HG02642 (cell line): Measurements from ENCODE around the gene SERPINB5.

Source experiments
- ATAC-seq: cut with Tn5 transposase; IDR thresholded peaks from one replicate; pipeline ENCODE4 v1.9.1; 2021; ENCODE audit warnings: mild to moderate bottlenecking; ENCODE audit not compliant: unreplicated experiment, poor library complexity

The SERPINB5 gene

GRCh38 chr18:63467699-63468098 is 9.1 kb upstream of the SERPINB5 start:
- no peak for ATAC-seq

GRCh38 chr18:63468575-63468974 is 8.2 kb upstream of the SERPINB5 start:
- no peak for ATAC-seq

GRCh38 chr18:63470751-63471150 is 6.0 kb upstream of the SERPINB5 start:
- no peak for ATAC-seq

- no peak for ATAC-seq
Measured at GRCh38 chr18:63472380-63472779, 4.4 kb upstream of the SERPINB5 start.

DNA sequence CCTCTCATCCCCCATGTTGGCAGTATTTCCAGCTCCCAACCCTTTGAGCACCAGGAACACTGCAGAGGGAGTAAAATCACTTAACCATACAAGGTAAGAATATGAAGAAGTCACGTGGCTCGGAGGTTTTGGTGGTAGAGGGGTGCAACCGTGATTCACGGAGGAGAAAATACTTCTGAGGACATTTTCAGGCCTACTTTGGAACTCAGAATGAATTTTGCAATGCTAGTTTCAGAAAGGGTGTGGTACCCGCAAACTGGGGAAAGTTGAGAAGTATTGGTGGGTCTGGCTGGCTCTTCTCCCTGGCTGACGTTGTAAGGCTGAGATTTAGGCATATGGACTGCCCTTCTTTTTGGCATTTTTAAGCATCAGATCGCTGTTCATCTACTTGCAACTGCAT is 442 bp downstream of the SERPINB5 start:
- no peak for ATAC-seq

- ATAC-seq, result no peak
Measured at GRCh38 chr18:63477968-63478367, 1.2 kb downstream of the SERPINB5 start.

GRCh38 chr18:63479826-63480225 is 3.1 kb downstream of the SERPINB5 start:
- ATAC-seq, result no peak

DNA sequence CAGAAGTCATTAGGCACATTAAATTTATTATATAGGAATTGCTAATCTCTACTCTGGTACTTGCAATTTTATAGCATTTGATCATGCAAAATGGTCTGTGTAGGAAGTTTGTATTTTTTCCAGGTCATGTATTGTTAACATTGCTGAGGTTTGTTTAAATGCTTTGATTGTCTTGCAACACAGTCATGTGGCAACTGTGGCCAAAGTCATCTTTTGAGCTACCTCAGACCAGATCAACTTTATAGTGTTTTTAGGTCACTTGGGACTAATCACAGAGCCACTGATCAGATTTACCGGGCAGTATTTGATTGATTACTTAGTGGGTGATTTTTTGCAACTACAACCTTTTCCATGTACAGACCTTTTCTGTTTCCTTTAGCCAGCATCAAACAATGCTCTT is 3.7 kb downstream of the SERPINB5 start:
- ATAC-seq, result no peak

GRCh38 chr18:63480915-63481314 is 4.2 kb downstream of the SERPINB5 start:
- ATAC-seq, result no peak

DNA sequence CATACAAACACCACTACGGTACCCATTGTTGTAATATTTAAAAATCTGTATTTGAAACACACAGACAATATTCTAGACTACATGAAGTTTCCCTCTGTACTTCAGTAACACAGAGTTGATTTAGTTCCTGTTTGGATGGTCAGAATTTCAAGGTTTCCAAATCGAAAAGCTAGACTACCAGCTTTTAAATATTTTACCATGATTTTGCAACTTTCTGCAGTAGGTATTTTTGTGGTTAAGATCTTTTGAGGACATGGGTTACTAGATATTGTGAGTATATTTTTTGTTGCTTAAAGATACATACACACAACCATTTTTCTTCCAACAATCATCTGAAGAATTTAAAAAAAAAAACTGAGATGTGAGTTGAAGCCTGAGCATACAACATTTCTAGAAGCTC is 10.9 kb downstream of the SERPINB5 start:
- ATAC-seq, result no peak

GRCh38 chr18:63488160-63488559 is 11.4 kb downstream of the SERPINB5 start:
- no peak for ATAC-seq

DNA sequence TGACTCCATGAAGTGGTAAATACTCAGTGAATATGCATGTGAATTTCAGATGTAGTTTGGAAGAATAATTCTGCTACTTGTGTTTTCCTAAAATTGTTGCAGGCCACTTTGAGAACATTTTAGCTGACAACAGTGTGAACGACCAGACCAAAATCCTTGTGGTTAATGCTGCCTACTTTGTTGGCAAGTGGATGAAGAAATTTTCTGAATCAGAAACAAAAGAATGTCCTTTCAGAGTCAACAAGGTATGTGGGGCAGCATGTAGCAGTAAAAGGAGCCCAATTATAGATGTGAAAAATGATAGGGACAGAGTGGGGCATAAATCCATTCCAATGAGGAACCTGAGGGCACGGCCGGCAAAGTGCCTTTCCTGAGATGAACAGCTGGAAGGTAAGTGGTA is 16.1 kb downstream of the SERPINB5 start:
- no peak for ATAC-seq

GRCh38 chr18:63495675-63496074 is 18.9 kb downstream of the SERPINB5 start:
- no peak for ATAC-seq

DNA sequence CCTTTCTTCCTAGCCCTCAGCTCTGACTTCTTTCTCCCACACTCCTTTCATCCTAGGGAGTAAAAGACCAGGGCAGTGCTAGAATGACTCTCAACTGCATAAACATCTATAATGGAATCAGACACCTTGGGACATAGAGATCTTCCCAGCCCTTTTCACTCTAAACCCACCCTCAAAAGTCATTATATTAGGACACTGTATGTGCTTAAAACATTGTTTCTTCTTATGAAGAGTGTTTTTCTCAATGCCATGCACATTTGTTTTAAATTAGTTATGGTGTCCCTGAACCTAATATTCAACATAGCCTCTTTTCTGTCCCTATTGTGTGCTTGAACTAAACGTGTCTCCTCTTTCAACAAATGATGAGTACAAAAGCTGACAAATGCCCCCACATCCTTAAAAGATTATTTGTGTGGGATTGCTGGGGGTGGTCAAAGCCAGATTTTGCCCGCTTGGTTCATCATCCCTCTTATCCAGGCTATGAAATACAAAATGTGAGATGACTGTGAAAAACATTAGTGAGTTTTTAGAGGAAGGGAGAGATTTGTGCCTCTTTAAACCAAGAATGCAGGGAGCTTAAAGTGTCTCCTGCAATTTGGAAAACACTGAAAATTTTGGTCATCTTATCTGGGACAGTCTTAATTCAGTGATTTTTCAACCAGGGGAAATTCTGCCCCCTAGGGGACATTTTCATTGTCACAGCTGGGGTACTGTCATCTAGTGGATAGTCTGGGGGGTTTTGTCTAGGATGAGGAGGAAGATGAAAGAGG is 29.0 kb downstream of the SERPINB5 start:
- ATAC-seq, result peak; percentile 75

- peak; percentile 11 for ATAC-seq
Measured at GRCh38 chr18:63506336-63506646, 29.5 kb downstream of the SERPINB5 start.

DNA sequence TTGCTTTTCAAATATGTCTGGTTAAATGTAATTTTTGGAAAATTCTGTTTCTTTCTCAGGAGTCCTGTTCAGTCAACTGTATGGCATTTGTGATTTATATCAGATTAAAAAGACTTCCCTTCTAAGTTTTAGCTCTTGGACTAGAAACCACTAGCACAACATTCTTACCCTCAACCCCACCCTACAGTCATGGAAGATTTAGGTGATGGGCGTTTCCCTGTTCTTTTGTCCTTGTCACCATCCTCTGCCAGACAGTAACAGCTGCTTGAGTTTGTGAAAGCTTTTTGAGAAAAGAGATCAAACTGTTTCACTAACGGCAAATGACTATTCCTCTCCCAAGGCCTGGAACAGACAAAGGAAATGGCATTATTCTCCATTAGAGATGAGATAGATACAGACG is 31.8 kb downstream of the SERPINB5 start:
- no peak for ATAC-seq

DNA sequence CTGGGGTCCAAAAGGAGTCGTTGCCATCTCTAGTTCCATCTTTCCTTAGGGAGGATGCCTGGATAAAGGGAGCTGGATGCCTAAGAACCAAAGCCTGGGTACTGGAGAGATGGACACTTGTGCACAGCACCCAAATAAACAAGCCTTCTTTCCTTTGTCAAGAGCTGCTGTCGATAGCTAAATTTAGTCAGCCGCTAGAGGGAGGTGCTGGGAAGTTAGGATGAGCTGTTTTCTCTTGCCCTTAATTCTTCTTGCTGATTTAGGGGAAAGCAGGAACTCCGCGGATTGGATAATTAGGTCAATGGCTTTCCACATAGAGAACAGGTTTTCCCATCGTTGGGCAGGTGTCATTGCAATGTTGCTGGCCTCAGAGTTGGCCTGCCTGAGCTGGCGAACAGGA is 34.5 kb downstream of the SERPINB5 start:
- ATAC-seq, result no peak

DNA sequence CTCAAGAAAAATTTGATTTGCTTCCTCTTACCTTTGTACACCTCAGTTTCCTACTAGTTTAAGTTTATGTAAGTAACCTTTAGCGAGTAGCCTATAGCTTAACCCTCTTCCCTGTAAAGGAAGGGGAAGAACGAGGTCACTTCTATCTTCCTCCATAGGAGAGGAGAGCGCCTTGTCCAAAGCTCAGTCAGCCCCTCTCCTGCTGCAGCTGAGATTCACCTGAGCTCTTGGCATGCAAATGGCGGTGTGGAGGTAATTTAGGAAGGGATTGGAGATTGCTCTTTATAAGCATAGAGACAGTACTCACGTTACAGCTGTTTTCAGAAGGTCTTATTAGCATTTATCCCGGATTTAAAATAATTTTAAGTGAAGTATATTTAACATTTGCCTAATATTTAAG is 37.6 kb downstream of the SERPINB5 start:
- no peak for ATAC-seq

DNA sequence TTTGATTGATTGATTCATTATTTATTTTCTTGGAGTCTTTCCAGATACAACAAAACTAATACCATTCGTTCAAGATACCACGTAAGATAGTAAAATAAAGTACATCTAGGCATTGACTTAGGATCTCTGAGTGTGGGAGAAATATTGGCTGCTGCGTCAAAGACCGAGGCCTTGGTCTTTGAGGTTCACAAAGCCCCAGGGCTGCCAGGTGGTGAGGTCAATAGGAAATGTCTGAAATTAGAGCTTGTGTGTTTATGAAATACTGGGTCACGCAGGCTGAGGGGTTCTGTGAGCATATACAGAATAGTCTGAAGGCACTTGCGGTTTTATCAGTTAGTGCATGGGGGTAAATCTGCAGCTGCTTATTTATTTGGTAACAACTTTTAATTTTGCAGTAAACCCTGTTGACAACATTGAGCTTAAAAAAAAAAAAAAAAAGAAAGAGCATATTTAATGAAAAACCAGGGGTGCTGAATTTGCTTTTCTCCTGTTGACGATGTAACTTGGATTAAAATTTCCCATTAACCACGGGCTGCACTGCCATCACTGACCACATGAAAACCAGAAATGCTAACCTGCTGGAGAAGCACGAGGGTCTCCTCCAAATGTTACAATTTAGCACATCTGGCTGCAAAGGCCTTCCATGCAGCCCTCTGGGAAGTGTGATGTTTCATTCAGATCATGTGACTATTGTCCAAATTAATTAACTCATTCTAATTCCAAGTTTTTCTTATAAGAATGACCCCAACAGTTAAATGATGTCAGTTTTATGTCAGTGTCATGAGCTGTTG is 38.3 kb downstream of the SERPINB5 start:
- no peak for ATAC-seq

DNA sequence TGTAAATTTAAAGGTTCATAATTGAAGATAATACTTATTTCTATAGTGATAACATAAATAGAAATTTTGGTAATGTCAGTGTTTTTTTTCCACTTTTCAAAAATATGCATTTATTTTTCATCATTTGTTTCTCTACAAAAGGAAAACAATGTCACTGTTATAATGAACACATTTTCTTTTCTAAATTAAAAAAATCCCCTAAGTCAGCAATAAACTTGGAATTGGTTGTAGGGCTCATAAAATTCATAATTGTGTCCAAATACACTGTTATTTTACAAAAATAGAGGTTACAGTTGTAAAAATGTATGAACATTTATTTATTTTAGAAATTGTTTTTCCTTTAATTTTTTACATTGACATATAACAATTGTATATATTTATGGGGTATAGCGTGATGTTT is 39.0 kb downstream of the SERPINB5 start:
- ATAC-seq, result no peak

GRCh38 chr18:63518178-63519012 is 41.6 kb downstream of the SERPINB5 start:
- peak; percentile 91 for ATAC-seq
